ENCODE data around the gene VWA8.
"Not testable (repeated sequence)": the region's sequence is repeated elsewhere in the genome, so short reads cannot be mapped to it uniquely, and the experiment has no call there.

Gene VWA8

GRCh38 chr13:41578371-41578770 lies 382.5 kb downstream of the VWA8 start:
- no peak for DNase-seq

GRCh38 chr13:41577436-41577835 lies 383.5 kb downstream of the VWA8 start:
- no peak for DNase-seq

GRCh38 chr13:41573640-41574039 lies 387.3 kb downstream of the VWA8 start:
- DNase-seq, result not testable (repeated sequence)

- not testable (repeated sequence) for DNase-seq
Observed at GRCh38 chr13:41571817-41572340, 389.0 kb downstream of the VWA8 start.

- peak; percentile 9 to 37 for DNase-seq
Observed at GRCh38 chr13:41568972-41569351, 391.9 kb downstream of the VWA8 start.

GRCh38 chr13:41568143-41568971 lies 392.6 kb downstream of the VWA8 start:
- no peak for DNase-seq

- DNase-seq, result no peak
Observed at GRCh38 chr13:41567363-41567762, 393.5 kb downstream of the VWA8 start.

- no peak for DNase-seq
Observed at GRCh38 chr13:41565846-41566245, 395.1 kb downstream of the VWA8 start.

- DNase-seq, result no peak
Observed at GRCh38 chr13:41565216-41565615, 395.7 kb downstream of the VWA8 start.

- no peak for DNase-seq
Observed at GRCh38 chr13:41563984-41564365, 396.9 kb downstream of the VWA8 start.

- DNase-seq, result no peak
Observed at GRCh38 chr13:41563341-41563983, 397.4 kb downstream of the VWA8 start.

- no peak for DNase-seq
Observed at GRCh38 chr13:41562541-41563178, 398.2 kb downstream of the VWA8 start.

- no peak for DNase-seq
Observed at GRCh38 chr13:41562083-41562482, 398.8 kb downstream of the VWA8 start.

GRCh38 chr13:41561170-41561569 lies 399.7 kb downstream of the VWA8 start:
- DNase-seq, result no peak

GRCh38 chr13:41558781-41559560 lies 401.9 kb downstream of the VWA8 start:
- DNase-seq, result no peak

GRCh38 chr13:41557719-41558118 lies 403.2 kb downstream of the VWA8 start:
- no peak for DNase-seq

GRCh38 chr13:41554626-41555386 lies 406.1 kb downstream of the VWA8 start:
- no peak for DNase-seq

- DNase-seq, result no peak
Observed at GRCh38 chr13:41554180-41554579, 406.7 kb downstream of the VWA8 start.

- no peak for DNase-seq
Observed at GRCh38 chr13:41552031-41552430, 408.9 kb downstream of the VWA8 start.

GRCh38 chr13:41550276-41550675 lies 410.6 kb downstream of the VWA8 start:
- DNase-seq, result no peak

- DNase-seq, result no peak
Observed at GRCh38 chr13:41549491-41549890, 411.4 kb downstream of the VWA8 start.

- DNase-seq, result no peak
Observed at GRCh38 chr13:41548910-41549309, 412.0 kb downstream of the VWA8 start.

All from Kasumi-1 (cell line).